H9 (cell line): ENCODE results near the gene HECW1. TPM values are rescaled to one million over a fixed set of nuclear protein-coding genes. Genes with fewer than 3 reads are reported as not detected.

Experiments
- DNase-seq: peaks from one replicate; pipeline ENCODE4 v3.0.0-alpha.2; 2017
- H2AFZ ChIP-seq: one replicate; pipeline ENCODE4 v1.6.1; 2013; ENCODE audit warnings: mild to moderate bottlenecking, low read length, control low read depth, moderate library complexity
- H2AK5ac ChIP-seq: 2 replicates; pipeline ENCODE4 v1.6.1; 2013; ENCODE audit warnings: low read length, control low read depth, mixed read lengths; ENCODE audit not compliant: insufficient read length
- H2BK120ac ChIP-seq: one replicate; pipeline ENCODE4 v1.6.1; 2013; ENCODE audit warnings: low read depth, mild to moderate bottlenecking, low read length, control low read depth, inconsistent platforms; ENCODE audit not compliant: poor library complexity, severe bottlenecking
- H2BK12ac ChIP-seq: 2 replicates; pipeline ENCODE4 v1.6.1; 2013; ENCODE audit warnings: low read length, control low read depth, mixed read lengths, low read depth; ENCODE audit not compliant: insufficient read length
- H2BK15ac ChIP-seq: 2 replicates; pipeline ENCODE4 v1.6.1; 2013; ENCODE audit warnings: low read depth, low read length, control low read depth
- H2BK20ac ChIP-seq: one replicate; pipeline ENCODE4 v1.6.1; 2013; ENCODE audit warnings: low read depth, mild to moderate bottlenecking, low read length, control low read depth, inconsistent platforms; ENCODE audit not compliant: poor library complexity, severe bottlenecking
- H2BK5ac ChIP-seq: 2 replicates; pipeline ENCODE4 v1.6.1; 2013; ENCODE audit warnings: low read length, control low read depth, mixed read lengths; ENCODE audit not compliant: insufficient read length
- H3K14ac ChIP-seq: 2 replicates; pipeline ENCODE4 v1.6.1; 2013; ENCODE audit warnings: low read length, control low read depth; ENCODE audit not compliant: insufficient read depth
- H3K18ac ChIP-seq: 2 replicates; pipeline ENCODE4 v1.6.1; 2013; ENCODE audit warnings: low read depth, mild to moderate bottlenecking, mixed read lengths, low read length, control low read depth; ENCODE audit not compliant: insufficient read length
- H3K23ac ChIP-seq: 2 replicates; pipeline ENCODE4 v1.6.1; 2013; ENCODE audit warnings: low read length, control low read depth, mixed read lengths, low read depth; ENCODE audit not compliant: insufficient read length
- H3K23me2 ChIP-seq: 2 replicates; pipeline ENCODE4 v1.6.1; 2013; ENCODE audit warnings: low read depth, mild to moderate bottlenecking, mixed read lengths, low read length, control low read depth; ENCODE audit not compliant: insufficient read length, poor library complexity, severe bottlenecking
- H3K27ac ChIP-seq: 2 replicates; pipeline ENCODE4 v1.5.1; 2013; ENCODE audit warnings: low read length, control low read depth, mixed read lengths, low read depth; ENCODE audit not compliant: insufficient read length
- H3K27me3 ChIP-seq: 2 replicates; pipeline ENCODE4 v1.6.1; 2013; ENCODE audit warnings: low read length, control low read depth, inconsistent platforms; ENCODE audit not compliant: insufficient read depth
- H3K4ac ChIP-seq: 2 replicates; pipeline ENCODE4 v1.6.1; 2013; ENCODE audit warnings: low read depth, mild to moderate bottlenecking, control low read depth, inconsistent platforms, low read length, moderate library complexity
- H3K4me1 ChIP-seq: 2 replicates; pipeline ENCODE4 v1.6.1; 2013; ENCODE audit warnings: low read length, control low read depth, inconsistent platforms; ENCODE audit not compliant: insufficient read depth
- H3K4me2 ChIP-seq: 2 replicates; pipeline ENCODE4 v1.6.1; 2013; ENCODE audit warnings: low read length, control low read depth, mixed read lengths; ENCODE audit not compliant: insufficient read length, insufficient read depth
- H3K56ac ChIP-seq: 2 replicates; pipeline ENCODE4 v1.6.1; 2013; ENCODE audit warnings: low read depth, mild to moderate bottlenecking, mixed read lengths, low read length, control low read depth; ENCODE audit not compliant: insufficient read length
- H3K79me1 ChIP-seq: 2 replicates; pipeline ENCODE4 v1.6.1; 2013; ENCODE audit warnings: low read depth, mild to moderate bottlenecking, moderate library complexity, low read length, control low read depth, inconsistent platforms; ENCODE audit not compliant: insufficient read depth, poor library complexity, severe bottlenecking
- H3K79me2 ChIP-seq: 2 replicates; pipeline ENCODE4 v1.6.1; 2013; ENCODE audit warnings: low read length, control low read depth, inconsistent platforms; ENCODE audit not compliant: insufficient read depth
- H3K9ac ChIP-seq: 2 replicates; pipeline ENCODE4 v1.6.1; 2013; ENCODE audit warnings: low read length, control low read depth, mixed read lengths; ENCODE audit not compliant: insufficient read length; ENCODE audit errors: extremely low read depth
- H3K9me3 ChIP-seq: one replicate; pipeline ENCODE4 v1.6.1; 2013; ENCODE audit warnings: low read depth, low read length, inconsistent platforms; ENCODE audit not compliant: control insufficient read depth
- H3T11ph ChIP-seq: one replicate; pipeline ENCODE4 v1.6.1; 2013; ENCODE audit warnings: mild to moderate bottlenecking, low read length, control low read depth, inconsistent platforms
- H4K20me1 ChIP-seq: one replicate; pipeline ENCODE4 v1.6.1; 2013; ENCODE audit not compliant: control insufficient read depth, insufficient read length, insufficient read depth
- H4K5ac ChIP-seq: 2 replicates; pipeline ENCODE4 v1.6.1; 2013; ENCODE audit warnings: low read depth, mild to moderate bottlenecking, mixed read lengths, low read length, control low read depth; ENCODE audit not compliant: insufficient read length
- H4K8ac ChIP-seq: replicated peaks from 2 replicates; pipeline ENCODE4 v1.6.1; 2013; ENCODE audit warnings: low read length, control low read depth, mixed read lengths, low read depth; ENCODE audit not compliant: insufficient read length
- H4K91ac ChIP-seq: 2 replicates; pipeline ENCODE4 v1.6.1; 2013; ENCODE audit warnings: low read depth, mild to moderate bottlenecking, moderate library complexity, mixed read lengths, low read length, control low read depth; ENCODE audit not compliant: insufficient read length
- H3K27ac Mint-ChIP-seq, 3 experiments: 2 replicates in 2 of 3; 3 replicates in 1 of 3; pipeline ENCODE4 v1.8.0; 2020 to 2021; ENCODE audit warnings: mixed read lengths in 3 of 3, mild to moderate bottlenecking in 1 of 3, moderate library complexity in 1 of 3
- H3K27me3 Mint-ChIP-seq: 2 replicates; pipeline ENCODE4 v1.8.0; 2021; ENCODE audit warnings: low read depth, mild to moderate bottlenecking, moderate library complexity, mixed read lengths
- H3K36me3 Mint-ChIP-seq, 3 experiments: 2 replicates in 2 of 3; 3 replicates in 1 of 3; pipeline ENCODE4 v1.8.0; 2020 to 2021; ENCODE audit warnings: low read depth in 3 of 3, mixed read lengths in 3 of 3; ENCODE audit not compliant: insufficient read depth in 1 of 3
- H3K4me1 Mint-ChIP-seq, 2 experiments: 2 replicates each; pipeline ENCODE4 v1.8.0; 2020; ENCODE audit warnings: mixed read lengths in 2 of 2
- H3K4me3 Mint-ChIP-seq, 2 experiments: 2 replicates in 1 of 2; 3 replicates in 1 of 2; pipeline ENCODE4 v1.8.0; 2020 to 2021; ENCODE audit warnings: mild to moderate bottlenecking in 2 of 2, mixed read lengths in 2 of 2, moderate library complexity in 1 of 2
- H3K9me3 Mint-ChIP-seq, 2 experiments: 2 replicates in 1 of 2; 3 replicates in 1 of 2; pipeline ENCODE4 v1.8.0; 2020; ENCODE audit warnings: mild to moderate bottlenecking in 2 of 2, mixed read lengths in 2 of 2, moderate library complexity in 1 of 2
- WGBS: extraction: QIAGEN DNeasy Blood & Tissue Kit; methylation state at CpG from one replicate; pipeline ENCODE4 v1.1.7; 2013; ENCODE audit warnings: missing lambda C conversion rate, low lambda C conversion rate, mixed read lengths; ENCODE audit not compliant: insufficient read length; ENCODE audit errors: extremely low coverage; 5-methylcytosine and 5-hydroxymethylcytosine counted together
- total RNA-seq: library from RNA; stranded (reverse); gene quantifications from 2 replicates; pipeline ENCODE4 v1.2.1, GENCODE V29; 2021
- TF ChIP-seq, protein P1 (sequence below): fragments of 200-600 bp; sonication (generic); conservative IDR thresholded peaks from 3 replicates; pipeline ENCODE4 v1.8.0; 2021; ENCODE audit warnings: antibody characterized with exemption, mild to moderate bottlenecking

HECW1 gene
- total RNA-seq, 1 experiment from 2014 or later, result 5.0 TPM

DNA sequence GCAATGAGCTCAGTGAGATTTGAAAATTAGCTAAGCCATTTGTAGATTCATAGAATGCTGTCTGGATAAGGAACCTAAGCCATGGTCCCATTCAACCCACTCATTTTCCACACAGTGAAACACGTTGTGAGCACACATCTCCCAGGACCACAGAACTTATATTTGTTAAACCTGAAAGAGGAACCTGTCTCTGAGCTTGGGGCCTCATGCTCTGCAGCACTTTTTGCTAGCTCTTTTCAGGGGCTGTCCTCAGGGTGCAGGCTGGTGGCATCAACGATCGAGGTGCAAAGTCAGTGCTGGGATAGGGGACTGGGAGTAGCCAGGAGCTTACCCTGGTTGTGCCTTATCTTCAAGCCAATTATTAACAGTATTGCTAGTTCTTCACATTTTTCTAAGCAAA lies 11.9 kb downstream of the HECW1 start:
- H3K4me1 Mint-ChIP-seq, result no peaks in the 10 kb centered on the region; a peak in 1 of 4 replicates
- no peak overlapping the region for H4K8ac ChIP-seq
- no peaks in the 10 kb centered on the region for H3K27me3 Mint-ChIP-seq
- no peaks in the 10 kb centered on the region for H3K27me3 ChIP-seq
- H2BK5ac ChIP-seq, result no peak overlapping the region
- no peak overlapping the region for H3K18ac ChIP-seq
- no peak overlapping the region for H2AK5ac ChIP-seq
- no peak overlapping the region for H3K9ac ChIP-seq
- no peak overlapping the region for H3K4me2 ChIP-seq
- no peak overlapping the region for H3K4ac ChIP-seq
- H3K4me3 Mint-ChIP-seq, result no peak overlapping the region
- H3K56ac ChIP-seq, result no peak overlapping the region
- H3K79me1 ChIP-seq, result peaks cover 3% of the 10 kb centered on the region
- no peak overlapping the region for H3T11ph ChIP-seq
- H3K27ac Mint-ChIP-seq, result no peak overlapping the region
- H4K5ac ChIP-seq, result no peak overlapping the region
- no peaks in the 10 kb centered on the region for H3K9me3 ChIP-seq
- H3K4me1 ChIP-seq, result peaks cover 8% of the 10 kb centered on the region; the same call in 1 of the 2 replicates
- no peak overlapping the region for H3K23ac ChIP-seq
- H2AFZ ChIP-seq, result no peak overlapping the region
- DNase-seq, result no peak
- no peak overlapping the region for H3K14ac ChIP-seq
- H2BK12ac ChIP-seq, result no peak overlapping the region
- no peak overlapping the region for H2BK120ac ChIP-seq
- H2BK15ac ChIP-seq, result no peak overlapping the region
- peaks cover 0 to 8% (median 0%) of the 10 kb centered on the region in 3 experiments; a peak in 1 of 7 replicates for H3K36me3 Mint-ChIP-seq
- H3K27ac ChIP-seq, result no peak overlapping the region
- WGBS, result no CpG with 5 or more reads among the region's 3 CpGs
- H3K23me2 ChIP-seq, result no peaks in the 10 kb centered on the region
- peaks cover 1% of the 10 kb centered on the region; the same call in 1 of the 2 replicates for H3K79me2 ChIP-seq
- H4K20me1 ChIP-seq, result no peaks in the 10 kb centered on the region
- no peak overlapping the region for H2BK20ac ChIP-seq
- H4K91ac ChIP-seq, result no peak overlapping the region
- H3K9me3 Mint-ChIP-seq, result no peaks in the 10 kb centered on the region
- TF ChIP-seq, protein P1, sequence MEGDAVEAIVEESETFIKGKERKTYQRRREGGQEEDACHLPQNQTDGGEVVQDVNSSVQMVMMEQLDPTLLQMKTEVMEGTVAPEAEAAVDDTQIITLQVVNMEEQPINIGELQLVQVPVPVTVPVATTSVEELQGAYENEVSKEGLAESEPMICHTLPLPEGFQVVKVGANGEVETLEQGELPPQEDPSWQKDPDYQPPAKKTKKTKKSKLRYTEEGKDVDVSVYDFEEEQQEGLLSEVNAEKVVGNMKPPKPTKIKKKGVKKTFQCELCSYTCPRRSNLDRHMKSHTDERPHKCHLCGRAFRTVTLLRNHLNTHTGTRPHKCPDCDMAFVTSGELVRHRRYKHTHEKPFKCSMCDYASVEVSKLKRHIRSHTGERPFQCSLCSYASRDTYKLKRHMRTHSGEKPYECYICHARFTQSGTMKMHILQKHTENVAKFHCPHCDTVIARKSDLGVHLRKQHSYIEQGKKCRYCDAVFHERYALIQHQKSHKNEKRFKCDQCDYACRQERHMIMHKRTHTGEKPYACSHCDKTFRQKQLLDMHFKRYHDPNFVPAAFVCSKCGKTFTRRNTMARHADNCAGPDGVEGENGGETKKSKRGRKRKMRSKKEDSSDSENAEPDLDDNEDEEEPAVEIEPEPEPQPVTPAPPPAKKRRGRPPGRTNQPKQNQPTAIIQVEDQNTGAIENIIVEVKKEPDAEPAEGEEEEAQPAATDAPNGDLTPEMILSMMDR, result no peak
